GM12801 (cell line): ENCODE results near the gene PRKCH.

Experiments
- TF ChIP-seq, protein P1 (sequence below): IDR thresholded peaks from one replicate; pipeline ENCODE4 v1.5.1; 2011; ENCODE audit warnings: control low read depth; ENCODE audit not compliant: insufficient read length; ENCODE audit errors: extremely low read depth

The PRKCH gene

DNA sequence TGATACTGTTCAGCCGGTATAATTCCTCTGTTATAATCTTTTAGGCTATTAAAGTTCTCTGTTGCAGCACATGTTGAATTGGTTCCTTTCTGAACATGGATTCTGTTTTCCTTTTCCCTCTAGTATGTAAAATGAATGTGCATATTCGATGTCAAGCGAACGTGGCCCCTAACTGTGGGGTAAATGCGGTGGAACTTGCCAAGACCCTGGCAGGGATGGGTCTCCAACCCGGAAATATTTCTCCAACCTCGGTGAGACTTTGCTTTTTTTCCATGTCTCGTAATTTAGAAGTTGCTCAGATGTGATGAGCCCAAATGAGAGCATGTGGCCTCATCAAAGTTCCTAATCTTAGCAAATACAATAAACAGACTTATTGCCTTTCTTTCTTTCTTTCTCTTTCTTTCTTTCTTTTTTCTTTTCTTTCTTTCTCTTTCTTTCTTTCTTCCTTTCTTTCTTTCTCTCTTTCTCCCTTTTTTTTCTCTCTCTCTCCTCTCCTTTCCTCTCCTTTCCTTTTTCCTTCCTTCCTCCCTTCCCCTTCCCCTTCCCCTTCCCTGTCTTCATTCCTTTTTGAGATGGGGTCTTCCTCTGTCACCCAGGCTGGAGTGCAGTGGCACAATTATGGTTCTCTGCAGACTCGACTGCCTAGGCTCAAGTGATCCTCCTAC is 131.9 kb downstream of the PRKCH start:
- TF ChIP-seq, protein P1, sequence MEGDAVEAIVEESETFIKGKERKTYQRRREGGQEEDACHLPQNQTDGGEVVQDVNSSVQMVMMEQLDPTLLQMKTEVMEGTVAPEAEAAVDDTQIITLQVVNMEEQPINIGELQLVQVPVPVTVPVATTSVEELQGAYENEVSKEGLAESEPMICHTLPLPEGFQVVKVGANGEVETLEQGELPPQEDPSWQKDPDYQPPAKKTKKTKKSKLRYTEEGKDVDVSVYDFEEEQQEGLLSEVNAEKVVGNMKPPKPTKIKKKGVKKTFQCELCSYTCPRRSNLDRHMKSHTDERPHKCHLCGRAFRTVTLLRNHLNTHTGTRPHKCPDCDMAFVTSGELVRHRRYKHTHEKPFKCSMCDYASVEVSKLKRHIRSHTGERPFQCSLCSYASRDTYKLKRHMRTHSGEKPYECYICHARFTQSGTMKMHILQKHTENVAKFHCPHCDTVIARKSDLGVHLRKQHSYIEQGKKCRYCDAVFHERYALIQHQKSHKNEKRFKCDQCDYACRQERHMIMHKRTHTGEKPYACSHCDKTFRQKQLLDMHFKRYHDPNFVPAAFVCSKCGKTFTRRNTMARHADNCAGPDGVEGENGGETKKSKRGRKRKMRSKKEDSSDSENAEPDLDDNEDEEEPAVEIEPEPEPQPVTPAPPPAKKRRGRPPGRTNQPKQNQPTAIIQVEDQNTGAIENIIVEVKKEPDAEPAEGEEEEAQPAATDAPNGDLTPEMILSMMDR, result no peak

DNA sequence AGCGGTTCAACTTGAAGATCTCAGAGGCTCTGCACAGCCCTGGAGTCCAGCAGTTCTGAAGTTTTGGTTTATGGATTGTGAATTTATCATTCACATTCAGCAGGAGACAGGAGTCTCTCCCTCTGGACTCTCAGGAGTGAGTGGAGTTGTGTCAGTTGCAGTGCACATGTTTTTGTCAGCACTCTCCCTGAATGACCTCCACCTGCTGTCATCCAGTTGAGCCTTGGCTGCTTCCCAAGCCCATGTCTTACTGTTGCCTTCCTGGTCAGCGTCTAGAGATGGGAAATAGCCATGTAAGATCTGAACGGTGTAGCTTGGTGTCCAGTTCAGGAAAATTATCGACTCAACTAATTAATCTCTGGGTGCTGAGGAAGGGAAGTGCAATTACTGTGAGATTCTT is 133.2 kb downstream of the PRKCH start:
- TF ChIP-seq, protein P1, result no peak

DNA sequence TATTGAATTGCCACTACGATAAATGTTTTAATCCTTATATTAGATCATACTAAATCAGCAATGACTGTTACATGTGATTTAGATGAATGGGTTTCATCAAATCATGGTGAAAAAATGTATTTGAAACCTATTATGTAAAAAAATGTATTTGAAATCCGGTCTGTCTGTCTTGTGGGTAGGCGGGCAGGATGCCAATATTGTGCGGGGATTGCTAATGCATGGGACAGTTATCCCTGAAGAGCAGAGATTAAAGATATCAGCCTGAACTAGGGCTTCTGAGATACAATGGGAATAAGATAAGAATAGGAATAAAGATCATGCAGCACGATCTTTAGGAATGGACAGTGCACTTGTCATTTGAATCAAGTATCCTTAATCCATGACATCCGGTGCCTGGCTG is 134.0 kb downstream of the PRKCH start:
- TF ChIP-seq, protein P1, result no peak

DNA sequence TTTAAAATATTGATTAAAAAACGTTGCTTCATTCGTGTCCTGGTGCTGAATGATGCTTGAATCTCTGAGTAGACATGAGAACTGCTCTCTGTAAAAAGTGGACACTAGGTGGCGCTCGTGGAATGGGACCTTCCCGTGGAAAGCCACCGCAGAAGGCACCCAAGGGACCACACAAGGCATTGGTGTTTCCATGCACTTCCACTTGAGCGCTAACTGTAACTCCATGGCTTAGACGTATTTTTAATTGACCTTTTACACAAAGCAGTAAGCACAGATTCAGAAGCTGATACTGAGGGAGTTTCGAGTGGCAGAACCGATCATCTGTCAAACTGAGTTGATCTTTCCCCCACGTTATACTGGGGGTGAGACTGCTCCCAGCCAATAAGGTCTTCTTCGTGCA is 135.3 kb downstream of the PRKCH start:
- TF ChIP-seq, protein P1, result no peak

DNA sequence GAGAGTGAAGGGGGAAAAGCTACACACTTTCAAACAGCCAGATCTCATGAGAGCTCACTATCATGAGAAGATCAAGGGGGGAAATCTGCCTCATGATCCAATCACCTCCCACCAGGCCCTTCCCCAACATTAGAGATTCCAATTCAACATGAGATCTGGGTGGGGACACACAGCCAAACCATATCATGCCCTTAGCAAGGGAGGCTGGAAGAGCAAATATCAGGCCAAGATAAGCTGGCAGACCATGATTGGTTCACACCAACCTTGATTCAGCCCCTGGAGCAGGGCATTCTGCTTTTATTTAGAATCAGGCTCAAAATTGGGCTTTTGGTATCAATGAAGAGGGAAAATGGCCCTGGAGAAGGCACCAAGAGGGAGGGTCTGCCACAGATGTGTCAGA is 137.4 kb downstream of the PRKCH start:
- TF ChIP-seq, protein P1, result no peak

DNA sequence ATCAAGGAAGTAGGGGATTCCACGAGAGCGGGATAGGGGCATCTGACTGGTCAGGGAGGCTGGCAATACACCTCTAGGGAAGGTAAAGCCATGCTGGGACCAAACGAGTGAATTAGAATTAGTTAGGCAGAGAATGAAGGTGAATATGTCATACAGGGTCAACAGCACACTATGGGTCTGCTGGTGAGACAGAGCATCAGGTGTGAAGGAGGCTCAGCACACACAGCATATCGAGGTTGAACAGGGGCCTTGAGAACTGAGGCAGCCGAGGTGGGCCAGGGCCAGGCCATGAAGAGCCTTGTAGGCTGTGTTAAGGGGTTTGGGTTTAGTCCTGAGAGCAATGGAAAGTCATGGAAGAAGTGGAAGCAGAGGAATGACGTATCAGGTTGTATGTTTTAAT is 137.8 kb downstream of the PRKCH start:
- TF ChIP-seq, protein P1, result no peak

DNA sequence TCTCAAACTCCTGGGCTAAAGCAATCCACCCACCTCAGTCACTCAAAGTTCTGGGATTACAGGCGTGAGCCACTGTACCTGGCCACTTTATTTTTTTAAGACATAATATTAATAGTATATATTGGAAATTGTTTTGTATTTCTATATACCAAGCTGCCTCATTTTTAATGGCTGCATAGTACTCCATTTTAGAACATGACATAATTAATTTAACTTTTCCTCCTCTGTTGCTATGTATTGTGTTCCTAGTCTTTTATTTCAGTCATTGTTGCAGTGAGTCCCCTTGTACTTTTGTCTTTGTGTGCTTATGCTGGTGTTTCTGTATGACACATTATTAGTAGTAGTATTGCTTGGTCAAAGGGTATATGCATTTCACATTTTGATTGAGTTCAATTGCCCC is 138.7 kb downstream of the PRKCH start:
- TF ChIP-seq, protein P1, result no peak
